HG02970 (cell line): ENCODE results near the gene BCL2L12.
A peak's percentile ranks its signal among the peaks of the same experiment; 100 is the strongest.

Experiments used
- ATAC-seq: cut with Tn5 transposase; IDR thresholded peaks from one replicate; pipeline ENCODE4 v1.9.1; 2021; ENCODE audit warnings: mild to moderate bottlenecking, moderate library complexity, moderate number of reproducible peaks; ENCODE audit not compliant: unreplicated experiment, low FRiP score

The BCL2L12 gene

DNA sequence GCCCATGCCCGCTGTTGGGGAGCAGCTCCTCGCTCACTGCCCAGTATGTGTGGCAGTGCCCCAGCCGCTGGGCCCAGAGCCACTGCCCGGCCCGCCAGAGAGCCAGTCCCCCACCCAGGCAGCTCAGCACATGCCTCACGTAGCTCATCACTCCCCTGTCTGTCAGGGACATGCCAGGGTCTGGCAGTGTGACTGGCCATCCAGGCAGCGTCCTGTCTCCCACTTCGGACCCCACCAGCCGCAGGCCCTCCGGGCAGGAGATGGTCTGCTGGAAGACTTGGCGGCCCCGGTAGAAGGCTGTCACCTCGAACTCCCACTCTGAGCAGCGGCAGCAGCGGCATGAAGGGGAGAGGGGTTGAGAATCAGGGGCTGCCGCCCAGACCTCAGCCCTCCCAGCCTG lies 3.7 kb upstream of the BCL2L12 start:
- no peak for ATAC-seq

DNA sequence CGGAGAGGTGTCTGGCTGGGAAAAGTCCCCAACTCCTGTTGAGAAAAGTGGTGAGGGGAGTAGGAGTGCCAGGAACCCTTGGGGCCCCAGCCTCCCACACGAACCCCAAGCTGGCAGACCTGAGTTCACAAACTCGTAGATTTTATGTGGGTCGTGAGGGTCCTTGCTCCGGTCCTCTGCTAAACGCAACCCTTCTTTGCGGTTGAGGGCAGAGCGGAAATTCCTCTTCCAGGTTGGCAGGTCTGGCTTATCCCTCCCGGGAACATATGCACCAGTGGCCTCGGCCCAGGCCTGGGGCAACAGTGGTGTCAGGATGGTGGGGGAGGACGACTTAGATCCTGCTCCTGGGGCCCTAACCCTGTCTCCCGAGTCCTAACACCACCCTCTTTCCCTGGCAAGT lies 2.5 kb upstream of the BCL2L12 start:
- no peak for ATAC-seq

DNA sequence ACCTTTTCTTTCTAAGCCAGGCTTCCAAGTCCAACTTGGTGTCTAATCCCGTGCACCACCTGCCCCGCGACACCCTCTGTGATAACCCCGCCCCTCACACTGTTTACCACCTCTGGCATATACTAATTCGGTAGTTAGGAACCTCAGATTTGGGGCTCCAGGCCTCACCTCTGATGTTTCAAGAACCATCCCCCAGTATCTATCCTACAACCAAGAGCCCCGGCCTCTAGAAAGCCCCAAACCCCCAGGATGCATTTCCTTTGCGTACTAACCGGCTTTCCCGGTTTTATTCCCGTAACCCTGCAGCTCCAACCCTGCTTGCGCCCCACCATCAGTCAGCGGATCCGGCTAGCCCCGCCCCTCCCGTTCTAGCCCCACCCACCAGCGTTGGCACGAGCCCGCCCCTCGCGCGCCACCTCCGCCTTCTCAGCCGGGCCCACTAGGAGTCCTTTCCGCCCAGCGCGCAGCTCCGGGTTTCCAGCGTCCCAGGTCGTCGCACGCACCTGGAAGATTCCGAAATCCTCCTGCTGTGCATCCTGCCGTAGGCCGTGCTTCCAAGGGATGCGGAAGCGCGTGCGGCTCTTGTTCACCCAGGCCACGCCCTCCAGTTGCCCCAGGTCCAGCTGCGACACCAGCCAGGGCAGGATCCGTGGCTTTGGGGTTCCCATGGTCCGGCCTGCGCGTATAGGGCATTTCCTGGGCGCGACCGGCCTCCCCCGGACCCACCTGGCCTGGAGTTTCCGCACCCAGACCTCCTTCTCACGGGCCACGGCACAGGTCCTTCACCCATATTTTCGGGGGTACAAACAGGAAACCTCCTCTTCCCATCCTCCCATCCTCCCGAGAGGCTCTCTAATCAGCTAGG lies 1.3 kb upstream of the BCL2L12 start:
- peak; percentile 37 for ATAC-seq

DNA sequence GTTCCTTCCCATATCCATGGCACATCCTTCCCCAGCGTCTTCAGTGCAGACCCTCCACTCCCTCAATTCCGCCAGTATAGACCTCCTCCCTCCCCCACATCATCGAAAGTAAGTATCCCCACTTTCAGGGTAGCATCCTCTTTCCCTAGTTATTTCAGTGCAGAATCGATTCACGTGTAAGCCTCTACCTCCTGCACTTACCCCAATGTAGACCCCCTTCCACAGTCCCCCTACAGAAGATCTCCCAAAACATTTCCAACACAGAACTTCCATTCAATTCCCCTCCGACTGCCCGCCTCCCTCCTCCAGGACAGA lies 740 bp upstream of the BCL2L12 start:
- ATAC-seq, result no peak

DNA sequence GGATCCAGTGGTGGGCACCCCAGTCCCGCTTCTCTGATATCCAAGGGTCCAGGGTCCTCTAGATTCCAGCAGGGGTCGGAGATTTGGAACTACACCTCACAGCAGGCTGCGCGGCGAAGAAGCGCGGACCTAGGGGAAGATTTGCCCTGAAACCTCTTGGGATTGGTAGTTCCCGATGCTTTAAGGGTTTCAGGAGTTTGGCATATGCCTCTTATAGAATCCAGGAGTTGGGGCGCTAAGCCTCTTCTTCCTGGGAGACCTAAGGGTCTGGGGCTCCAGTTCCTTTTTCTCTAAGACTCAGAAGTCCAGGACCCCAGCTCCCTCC lies 349 bp downstream of the BCL2L12 start:
- ATAC-seq, result no peak

DNA sequence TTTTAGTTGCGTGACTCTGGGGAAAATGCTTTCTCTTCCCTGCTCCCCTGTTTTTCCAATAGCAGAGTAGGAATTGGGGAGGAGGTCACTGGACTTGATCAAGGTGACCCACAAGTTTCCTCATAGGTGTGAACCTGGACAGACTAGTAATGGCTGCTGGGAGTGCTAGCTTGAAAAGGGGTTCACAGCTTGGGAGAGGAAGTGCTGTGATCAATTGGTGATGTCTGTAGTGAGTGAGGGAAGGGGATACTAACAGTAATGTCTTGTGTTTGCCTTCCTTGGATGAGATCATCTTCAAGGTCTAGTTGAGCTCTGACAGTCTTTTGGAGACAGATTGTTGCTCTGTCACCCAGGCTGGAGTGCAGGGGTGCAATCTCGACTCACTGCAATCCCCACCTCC lies 1.7 kb downstream of the BCL2L12 start:
- ATAC-seq, result no peak

DNA sequence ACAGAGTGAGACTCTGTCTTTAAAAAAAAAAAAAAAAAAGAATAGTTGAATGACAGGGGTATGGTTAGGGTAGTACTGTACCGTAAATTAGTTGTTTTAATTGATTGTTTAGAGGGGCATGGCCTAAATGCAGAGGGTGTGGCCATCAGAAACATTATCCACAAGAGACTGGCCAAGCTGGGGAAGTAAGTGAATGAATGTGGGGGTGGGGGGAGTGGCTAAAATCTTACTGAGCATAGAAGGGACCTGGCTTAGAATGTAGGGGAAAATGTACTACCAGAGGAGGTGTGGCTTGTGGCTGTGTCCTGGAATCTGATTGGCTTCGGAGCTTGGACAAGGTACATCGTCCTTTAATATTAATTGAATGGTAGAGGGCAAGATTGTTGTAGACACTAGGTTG lies 3.8 kb downstream of the BCL2L12 start:
- ATAC-seq, result no peak

DNA sequence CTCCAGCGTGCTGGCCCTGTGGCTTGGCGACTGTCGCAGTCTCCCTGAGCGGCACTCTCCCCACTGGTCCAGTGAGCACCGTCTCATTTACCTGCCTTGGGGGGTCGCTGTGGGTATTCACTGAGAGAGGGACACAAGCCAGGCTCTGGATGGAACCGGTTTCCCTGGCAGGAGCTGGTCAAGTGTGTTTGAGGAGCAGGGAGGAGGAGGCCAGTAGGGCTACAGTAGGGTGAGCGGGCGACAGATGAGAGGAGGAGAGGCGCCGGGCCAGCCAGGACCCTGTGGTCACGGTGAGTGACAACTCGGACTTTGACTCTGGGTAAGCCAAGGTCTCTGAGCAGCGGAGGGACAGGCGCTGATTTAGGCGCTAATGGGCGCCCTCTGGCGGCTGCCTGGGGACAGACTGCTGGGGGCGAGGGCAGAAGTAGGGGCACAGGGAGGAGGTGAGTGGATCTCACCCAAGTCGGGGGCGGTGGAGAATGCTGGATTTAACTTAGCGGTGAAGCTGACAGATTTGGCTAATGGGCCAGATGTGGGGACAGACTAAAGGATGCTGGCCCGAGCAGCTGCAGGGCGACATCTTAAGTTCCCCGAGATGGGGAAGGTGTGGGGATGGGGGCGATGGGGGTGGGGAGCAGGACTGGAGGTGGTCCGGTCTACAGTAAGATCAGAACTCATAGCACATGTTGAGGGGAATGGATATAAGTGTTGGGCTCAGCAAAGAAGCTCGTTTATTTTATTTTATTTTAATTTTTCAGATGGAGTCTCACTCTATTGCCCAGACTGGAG lies 6.6 kb downstream of the BCL2L12 start:
- ATAC-seq, result no peak

DNA sequence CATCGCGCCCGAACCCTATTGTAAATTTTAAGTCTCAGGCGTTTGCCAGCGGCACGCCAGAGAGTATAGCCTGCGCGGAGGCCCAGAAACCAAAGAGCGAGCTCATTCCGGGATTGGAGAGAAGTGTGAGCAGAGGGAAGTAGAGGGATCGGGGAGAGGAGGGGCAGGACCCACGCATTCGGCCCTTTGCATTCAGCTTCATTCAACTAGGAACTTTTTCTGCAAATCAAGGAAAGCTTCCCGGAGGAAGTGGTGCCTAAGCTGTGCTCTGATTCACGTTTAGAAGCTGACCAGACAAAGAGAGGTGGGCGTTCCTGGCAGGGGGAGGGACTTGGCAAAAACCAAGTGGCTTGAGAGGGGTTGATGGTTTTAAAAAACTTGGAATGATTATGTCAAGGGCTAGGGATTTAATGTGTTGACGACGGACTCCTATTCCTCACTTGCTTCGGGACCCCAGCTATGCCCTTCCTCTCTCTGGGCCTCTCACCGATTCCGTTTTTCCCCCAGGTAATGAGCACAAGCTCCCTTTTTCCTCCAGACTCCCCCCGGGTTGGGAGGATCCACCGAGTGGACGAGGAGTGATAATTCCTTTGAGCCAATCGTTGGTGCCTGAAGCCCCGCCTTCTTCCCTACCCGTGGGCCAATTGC lies 10.5 kb downstream of the BCL2L12 start:
- ATAC-seq, result peak; percentile 21

DNA sequence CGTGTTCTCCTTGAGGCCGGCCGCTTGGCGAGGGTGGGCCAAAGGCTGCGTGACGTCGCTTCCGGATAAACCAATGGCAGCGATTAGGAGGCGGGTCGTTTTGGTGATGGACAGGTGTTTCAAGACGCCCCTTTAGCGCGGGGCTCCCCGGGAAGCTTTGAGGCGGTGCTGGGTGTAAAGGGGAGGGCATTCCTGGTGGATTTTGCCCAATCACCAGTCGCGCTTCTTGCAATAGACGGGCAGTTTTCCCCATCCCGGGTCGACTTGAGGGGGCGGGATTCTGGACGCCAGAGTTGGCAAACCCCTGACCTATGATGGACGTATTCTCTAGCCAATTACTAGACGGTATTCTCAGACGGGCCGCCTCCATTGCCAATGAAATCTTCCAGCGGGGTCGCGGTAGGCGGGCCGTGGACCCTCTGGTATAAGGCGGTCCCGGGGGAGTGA lies 11.1 kb downstream of the BCL2L12 start:
- ATAC-seq, result peak; percentile 67

DNA sequence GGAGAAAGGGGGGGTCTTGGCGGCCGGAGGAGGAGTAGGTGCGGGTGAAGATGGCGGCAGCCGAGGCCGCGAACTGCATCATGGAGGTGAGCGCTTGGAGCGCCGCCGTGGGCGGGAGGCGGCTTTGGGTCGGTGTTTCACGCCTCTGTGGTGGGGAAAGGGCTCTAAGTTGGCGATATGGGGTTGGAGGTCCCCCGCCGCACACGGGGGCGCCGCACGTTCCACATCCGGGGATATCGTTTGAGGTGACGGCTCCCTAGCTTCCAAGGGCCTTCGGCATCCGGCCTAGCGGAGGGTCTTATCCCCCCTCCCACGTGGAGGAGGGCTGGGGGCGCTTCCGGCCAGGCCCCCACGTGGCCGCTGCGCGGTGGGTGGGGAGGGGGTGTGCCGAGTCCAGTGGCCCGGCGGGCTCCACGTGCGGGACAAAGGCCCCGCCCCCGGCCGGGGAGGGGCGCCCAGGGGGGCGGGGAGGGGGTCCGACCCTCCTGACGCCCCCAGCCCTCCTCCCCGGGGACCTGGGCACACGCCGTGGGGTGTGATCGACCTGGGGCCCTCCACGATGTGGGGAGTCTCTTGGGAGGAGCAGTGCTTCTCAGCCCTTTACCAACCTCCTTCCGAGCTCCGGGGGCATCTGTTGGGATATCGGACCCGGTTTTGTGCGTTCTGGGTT lies 11.6 kb downstream of the BCL2L12 start, which contains the start of gene PRMT1:
TSS of gene PRMT1 (plus strand) at position 41 of the 670 bp plus-strand sequence. CDS start at position 51, 10 bp downstream.
- no peak for ATAC-seq

DNA sequence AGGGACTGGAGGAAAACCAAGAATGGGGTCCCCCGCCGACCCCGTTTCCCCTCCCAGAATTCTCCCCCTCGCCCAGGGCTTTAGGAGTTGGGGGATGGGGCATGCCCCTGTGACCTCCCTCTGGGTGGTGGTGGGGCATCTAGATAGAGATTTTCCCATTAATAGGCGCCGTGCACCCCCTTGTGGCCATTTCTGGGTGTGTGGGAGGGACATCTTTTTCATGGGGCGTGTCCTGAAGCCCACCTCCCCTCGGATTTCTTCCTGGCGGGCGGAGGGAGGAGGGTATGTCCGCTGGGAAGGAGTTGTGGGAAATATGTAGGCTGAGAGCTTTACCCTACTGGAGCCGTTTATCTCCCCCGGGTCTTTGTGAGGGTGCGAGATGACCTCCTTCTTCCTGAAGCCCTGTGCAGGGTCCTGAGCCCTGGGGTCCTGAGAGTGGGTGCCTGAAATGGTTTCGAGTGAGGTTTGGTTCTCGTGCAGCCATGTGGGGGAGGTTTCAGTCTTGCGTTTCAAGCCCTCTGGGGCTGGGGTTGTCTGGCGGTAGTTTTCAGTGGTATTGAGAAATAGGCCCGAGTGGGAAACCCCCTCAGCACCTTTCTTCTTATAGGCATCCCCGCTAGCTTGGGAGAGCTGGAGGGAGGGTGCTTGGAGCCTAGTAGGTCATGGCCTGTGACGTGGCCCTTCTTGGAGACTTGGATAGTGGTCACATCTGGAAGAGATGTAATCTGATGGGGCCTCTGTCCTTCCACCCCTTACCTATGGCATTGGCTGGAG lies 12.4 kb downstream of the BCL2L12 start:
- ATAC-seq, result no peak

DNA sequence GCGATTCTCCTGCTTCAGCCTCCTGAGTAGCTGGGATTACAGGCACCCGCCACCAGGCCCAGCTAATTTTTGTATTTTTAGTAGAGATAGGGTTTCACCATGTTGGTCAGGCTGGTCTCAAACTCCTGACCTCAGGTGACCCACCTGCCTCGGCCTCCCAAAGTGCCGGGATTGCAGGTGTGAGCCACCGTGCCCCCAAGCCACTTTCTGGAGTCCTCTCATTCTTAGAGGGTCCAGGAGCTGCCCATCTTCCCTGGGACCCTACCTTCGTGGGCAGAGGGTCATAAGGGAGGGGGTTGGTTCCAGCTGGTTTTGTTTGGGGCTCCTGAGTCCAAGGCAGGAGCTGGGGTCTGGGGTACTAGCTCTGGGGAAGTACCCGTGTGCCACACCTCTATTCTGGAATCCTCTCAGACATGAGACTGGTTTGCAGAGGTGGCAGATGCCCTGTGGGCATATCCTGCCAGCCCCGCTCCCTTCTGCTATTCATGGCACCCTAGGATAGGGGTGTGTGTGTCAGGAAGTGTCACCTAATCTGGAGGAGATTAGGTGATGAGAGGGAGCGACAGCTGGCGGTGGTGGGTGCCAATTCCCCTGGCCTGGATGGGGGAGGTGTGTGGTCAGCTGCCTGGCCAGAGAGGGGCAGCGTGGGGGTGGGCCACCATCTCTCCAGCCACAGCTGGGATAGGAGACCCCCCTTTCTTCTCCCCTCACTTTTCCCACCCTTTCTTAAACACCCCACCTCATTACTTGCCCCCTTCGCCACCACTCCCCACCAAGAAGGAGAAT lies 13.4 kb downstream of the BCL2L12 start:
- no peak for ATAC-seq

DNA sequence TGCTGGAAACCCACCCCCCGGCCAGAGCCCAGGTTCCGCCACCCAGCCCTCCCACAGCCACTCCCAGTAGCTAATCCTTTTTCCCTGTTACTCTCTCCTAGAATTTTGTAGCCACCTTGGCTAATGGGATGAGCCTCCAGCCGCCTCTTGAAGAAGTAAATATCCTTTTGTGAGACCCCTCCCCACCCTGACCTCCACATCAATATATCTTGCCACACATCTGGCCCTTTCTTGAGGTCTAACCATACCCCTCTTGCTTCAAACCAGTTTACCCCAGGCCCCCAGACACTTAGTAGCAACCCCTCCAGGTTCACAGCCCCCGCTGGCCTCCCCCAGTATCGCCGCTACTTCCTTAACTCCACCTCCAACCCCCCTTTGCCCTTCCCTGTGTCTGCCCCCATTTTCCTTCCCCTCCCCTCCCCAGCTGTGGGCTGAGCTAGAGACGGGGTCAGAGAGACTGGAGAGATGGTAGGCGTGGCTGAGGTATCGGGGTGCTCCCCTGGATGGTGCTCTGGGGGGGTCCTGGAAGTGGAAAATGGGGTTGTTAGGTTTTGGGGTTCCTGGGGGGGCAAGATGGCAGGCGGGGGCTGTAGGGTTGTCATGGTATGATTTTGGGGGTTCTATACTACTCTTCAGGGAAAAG lies 14.2 kb downstream of the BCL2L12 start:
- ATAC-seq, result no peak

DNA sequence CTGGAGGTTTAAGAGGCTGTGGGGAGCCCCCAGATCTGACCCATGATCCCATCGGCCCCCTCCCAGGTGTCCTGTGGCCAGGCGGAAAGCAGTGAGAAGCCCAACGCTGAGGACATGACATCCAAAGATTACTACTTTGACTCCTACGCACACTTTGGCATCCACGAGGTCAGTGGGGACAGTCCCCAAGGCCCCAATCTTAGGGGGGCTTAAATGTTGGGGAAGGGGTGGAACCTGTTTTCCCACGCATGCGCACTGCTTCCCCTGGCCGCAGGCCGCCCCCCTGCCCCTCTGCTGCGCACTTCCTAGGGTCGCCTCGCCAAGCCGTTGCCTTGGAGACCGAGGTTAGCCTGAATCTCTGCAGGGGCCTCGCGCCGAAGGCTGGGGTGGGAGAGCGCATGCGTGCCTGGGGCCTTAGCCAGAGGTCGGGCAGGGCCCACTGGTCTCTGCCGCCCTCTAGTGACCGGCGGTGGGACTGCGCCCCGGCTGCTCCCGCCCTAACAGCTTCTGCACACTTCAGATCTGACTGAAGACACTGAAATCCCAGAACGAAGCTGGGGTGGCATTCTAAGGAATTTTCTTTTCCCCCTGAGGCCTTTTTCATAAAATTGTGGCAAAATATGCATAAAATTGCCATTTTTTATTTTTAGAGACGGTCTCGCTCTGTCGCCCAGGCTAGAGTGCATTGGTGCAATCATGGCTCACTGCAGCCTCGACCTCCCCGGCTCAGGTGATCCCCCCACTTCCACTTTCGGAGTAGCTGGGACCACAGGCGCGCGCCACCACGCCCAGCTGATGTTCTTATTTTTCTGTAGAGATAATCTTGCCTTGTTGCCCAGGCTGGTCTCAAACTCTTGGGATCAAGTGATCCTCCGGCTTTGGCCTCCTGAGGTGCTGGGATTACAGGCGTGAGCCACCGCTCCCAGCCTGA lies 15.0 kb downstream of the BCL2L12 start:
- ATAC-seq, result no peak

DNA sequence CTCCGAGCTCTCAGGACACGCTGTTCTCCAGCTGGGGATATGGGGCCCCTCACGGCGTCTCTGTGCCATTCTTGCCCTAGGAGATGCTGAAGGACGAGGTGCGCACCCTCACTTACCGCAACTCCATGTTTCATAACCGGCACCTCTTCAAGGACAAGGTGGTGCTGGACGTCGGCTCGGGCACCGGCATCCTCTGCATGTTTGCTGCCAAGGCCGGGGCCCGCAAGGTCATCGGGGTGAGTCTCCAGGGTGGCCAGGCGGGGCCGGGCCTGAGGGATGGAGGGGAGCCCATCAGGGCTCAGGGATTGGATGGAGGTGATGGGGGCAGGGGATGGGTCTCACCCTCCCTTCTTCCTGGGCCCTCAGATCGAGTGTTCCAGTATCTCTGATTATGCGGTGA lies 16.1 kb downstream of the BCL2L12 start:
- no peak for ATAC-seq

DNA sequence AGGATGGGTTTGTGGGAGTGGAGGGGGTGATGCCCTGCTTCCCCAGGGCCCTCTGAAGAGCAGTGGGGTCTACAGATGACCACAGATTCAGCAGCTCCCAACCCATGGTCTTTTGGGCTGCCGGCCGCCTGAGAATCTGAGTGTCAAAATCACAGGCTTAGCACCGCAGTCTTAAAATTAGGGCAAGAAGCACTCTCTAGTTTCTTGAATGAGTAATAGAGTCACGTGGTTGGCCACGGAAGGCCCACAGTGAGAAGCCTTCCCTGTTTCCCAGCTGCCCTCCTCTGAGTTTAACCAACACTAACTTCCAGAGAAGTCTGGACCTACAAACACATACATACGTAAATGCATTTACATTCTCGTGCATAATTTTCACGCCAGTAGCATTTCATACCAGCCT lies 16.5 kb downstream of the BCL2L12 start:
- no peak for ATAC-seq

DNA sequence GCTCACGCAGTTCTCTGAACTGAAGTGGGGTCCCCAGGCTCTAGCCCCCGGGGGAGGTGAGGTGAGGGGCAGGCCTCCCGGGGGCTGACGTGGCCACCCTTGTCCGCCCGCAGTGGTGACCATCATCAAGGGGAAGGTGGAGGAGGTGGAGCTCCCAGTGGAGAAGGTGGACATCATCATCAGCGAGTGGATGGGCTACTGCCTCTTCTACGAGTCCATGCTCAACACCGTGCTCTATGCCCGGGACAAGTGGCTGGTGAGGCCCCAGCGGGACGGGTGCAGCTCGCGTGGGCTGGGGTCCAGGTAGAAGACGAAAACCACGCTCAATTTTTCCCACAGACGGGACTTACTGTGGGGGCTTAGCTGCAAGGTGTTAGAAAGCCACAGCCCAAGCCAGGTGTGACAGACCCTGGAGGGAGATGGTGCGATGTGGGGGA lies 18.1 kb downstream of the BCL2L12 start:
- ATAC-seq, result no peak
